HUDEP-2 (cell line): ENCODE data around the gene TMEM41A.
"Not testable (repeated sequence)": the region's sequence is repeated elsewhere in the genome, so short reads cannot be mapped to it uniquely, and the experiment has no call there.

Experiments
- DNase-seq, 76 experiments: peaks; one replicate each; lab custom pipeline; 2025; ENCODE audit not compliant: unreplicated experiment in 76 of 76; lab: John Stamatoyannopoulos, UW

TMEM41A gene

DNA sequence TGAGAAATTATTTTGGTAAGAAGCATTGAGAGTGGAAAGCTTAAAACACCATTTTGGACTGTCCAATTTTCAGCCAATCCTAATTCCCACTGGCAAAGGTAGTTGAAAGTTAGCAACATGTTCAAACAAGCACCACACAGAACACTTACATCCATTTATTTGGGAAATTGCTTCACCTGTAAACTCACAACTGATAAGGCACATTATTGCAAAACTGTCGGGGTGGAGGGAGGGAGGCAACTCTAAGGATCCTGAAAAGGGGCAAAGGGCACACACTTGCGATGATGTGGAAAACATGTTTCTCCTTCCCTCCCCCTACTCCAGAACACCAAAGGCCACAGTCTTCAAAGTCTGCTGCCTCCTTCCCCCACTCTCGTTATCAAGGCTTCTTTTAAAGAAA lies 9.4 kb downstream of the TMEM41A start:
- no peak for DNase-seq

DNA sequence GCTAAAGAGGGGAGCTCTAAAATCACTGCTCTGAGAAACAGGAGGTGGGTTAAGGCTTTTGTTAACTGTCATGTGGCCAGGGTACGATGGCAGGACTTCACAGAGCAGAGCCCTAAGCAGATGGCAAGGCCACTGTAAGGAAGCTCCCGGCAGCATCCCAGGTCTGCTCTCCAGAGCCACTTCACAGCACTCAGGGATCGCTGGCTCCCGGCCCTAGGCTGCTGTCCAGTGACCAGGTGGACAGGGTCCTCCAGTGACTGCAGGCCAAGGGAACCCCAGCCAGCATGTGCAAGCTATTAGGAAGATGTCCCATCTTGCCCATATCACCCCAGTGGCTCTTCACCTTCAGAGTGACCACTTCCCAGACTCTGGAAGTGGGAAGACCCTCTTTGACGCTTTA lies 10.4 kb downstream of the TMEM41A start:
- no peak for DNase-seq

DNA sequence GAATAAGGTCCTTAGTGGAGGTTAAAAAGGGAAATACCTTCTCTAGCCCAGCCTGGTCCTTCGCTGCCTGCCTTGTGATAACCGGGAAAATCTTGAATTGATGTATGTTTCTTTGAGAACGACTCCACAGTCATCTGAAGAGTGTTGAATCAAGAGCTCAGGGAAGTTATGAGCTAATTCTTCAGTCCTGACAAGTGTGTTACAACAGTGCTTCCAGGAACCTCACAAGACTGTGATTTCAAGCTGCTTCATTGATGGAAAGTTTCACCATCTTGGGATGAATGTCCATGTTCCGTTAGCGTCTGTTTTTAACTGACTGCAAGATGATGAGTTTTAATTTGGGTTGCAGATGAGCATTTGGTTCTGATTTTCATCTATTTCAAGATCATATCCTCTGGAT lies 12.4 kb downstream of the TMEM41A start:
- DNase-seq, result no peak

DNA sequence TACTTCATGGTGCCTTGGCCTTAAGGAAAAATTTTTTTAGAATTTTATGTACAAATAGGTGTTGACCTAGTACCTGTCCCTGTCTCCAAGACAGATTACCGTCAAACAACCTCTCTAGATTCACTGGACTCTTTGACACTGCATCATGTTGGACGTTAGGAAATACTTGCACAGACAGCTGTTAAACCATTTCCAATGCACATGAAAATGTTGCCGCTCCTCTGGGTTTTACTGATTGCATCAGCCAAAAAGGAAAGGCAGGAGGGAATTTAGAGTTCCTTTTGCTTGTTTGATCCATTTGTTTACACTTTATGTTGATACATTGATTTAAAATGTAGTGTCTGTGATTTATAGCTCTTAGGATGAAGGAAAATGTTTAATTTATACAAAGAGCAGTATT lies 14.5 kb downstream of the TMEM41A start:
- DNase-seq, result no peak

DNA sequence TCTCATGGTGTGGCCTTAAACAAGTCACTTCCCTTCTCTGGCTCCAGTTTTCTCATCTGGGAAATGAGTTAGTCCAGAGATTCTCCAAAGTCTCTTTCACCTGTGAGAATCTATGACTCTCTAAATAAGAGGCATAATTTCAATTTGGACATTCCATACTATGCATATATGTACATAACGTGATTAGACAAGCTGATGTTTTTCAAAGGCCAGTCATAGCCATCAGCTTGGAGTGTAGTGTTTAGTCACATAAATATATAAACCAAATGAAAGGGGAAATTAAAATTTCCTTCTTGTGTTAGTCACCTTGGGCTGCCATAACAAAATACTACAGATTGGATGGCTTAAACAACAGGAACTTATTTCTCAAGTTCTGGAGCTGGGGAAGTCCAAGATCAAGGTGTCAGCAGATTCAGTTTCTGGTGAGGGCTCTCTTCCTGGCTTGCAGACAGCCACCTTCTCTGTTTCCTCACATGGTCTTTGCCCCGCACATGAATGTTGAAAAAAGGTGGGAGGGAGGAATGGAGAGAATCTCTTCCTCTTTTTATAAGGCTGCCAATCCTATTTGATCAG lies 19.4 kb downstream of the TMEM41A start:
- no peak for DNase-seq

DNA sequence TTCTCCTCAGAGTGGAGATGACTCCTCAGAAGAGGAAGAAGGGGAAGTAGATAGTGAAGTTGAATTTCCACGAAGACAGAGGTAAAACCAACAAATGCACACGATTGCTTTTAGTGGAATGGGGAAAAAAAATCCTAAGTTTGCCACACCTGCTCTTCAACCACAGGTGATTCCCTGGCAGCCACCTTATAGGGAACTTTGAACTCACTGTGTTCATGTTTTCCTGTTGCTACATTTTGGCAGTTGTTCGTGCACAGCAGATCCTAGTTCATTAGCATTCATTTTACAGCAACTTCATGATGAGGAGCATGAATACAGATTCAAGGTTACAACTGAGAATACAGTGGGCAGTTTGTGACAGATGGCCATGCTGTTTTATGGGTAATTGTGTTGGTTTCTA lies 21.5 kb downstream of the TMEM41A start:
- no peak for DNase-seq

DNA sequence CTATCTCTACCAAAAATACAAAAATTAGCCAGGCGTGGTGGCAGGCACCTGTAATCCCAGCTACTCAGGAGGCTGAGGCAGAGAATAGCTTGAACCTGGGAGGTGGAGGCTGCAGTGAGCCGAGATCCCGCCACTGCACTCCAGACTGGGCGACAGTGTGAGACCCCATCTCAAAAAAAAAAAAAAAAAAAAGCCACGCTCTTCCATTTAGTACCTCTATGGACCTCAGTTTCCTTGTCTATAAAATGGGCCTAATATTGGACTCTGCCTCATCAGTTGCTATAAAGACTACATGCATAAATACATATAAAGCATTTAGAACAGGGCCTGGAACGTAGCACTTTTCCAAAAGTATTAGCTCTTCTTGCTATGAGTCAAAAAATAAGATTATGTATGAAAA lies 23.9 kb downstream of the TMEM41A start:
- not testable (repeated sequence) for DNase-seq

DNA sequence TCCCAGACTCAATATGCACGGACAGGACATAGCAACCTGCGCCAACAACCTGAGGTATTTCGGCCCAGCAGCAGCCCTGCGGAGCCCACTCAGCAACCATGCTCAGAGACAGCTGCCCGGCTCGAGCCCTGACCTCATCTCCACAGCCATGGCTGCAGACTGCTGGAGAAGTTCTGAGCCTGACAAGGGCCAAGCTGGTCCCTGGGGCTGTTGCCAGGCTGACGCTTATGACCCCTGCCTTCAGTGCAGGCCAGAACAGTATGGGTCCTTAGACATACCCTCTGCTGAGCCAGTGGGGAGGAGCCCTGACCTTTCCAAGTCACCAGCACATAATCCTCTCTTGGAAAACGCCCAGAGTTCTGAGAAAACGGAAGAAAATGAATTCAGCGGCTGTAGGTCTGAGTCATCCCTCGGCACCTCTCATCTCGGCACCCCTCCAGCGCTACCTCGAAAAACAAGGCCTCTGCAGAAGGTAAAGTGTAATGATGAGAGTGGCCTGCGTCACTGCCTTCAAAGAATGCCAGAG lies 25.5 kb downstream of the TMEM41A start:
- DNase-seq, result peak in 2 of 76 experiments; percentile 13 to 60

DNA sequence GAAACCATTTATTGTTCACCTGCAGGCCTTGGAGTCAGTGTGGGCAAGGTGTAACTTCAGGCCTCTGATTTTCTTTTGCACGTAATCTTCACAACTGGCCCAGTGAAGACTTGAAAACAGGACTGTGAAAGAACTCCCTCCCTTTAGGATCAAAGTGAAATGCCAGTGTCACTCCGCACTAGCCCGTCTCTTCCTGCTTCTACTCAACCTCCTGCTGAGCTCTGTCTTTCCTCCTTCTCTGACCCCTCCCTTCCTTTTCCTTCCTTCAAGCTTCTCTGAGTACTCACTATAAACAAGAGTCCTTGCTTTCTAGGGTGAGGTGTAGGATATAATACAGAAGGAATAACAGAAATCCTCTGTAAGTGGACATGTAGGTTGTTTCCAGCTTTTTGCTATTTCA lies 28.5 kb downstream of the TMEM41A start:
- DNase-seq, result no peak

DNA sequence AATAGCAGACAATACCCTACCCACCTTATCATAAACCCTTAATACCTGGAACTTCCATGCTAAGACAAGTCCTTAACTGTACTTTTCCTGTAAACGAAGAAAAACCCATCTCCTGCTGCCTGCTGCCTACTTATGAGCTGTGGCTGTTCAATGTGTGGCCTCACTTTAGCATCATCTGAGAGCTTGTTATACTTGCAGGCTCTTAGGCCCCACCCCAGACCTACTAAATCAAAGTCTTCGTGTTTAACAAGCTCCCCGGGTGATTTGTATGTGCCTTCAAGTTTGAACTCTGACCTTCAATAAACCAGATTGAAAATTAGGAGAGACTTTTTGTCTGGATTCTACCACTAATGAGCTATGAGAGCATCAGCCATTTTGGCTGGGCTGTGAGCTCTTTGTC lies 29.3 kb downstream of the TMEM41A start:
- no peak for DNase-seq

DNA sequence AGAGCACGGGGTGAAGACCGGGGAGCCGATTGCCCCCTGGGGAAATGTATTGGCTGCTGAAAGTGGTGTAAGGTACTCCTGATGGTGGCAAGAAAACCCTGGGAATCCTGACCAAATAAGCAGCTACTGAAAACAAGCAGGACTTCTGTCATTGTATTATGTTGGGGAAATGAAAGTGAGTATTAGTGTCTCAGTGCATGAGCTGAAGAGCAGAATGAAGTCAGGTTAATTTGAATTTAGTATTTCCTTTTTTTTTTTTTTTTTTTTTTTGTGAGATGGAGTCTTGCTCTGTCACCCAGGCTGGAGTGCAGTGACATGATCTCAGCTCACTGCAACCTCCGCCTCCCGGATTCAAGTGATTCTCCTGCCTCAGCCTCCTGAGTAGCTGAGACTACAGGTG lies 32.7 kb downstream of the TMEM41A start:
- DNase-seq, result not testable (repeated sequence)

DNA sequence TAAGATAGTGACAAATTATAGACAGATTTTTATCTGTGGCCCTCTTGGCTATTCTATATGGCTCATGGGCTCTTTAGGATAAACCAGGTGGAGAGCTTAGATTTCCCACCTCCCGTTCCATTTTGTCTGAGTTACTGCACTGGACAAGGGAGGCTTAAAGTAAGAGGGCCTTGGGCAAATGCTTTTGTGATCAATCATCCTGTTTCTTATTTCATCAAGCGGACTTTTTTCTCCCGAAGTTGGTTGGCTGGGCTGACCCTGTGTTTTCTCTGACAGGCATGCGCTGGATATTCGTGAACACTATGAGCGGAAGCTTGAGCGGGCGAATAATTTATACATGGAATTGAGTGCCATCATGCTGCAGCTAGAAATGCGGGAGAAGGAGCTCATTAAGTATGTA lies 33.4 kb downstream of the TMEM41A start:
- DNase-seq, result no peak

DNA sequence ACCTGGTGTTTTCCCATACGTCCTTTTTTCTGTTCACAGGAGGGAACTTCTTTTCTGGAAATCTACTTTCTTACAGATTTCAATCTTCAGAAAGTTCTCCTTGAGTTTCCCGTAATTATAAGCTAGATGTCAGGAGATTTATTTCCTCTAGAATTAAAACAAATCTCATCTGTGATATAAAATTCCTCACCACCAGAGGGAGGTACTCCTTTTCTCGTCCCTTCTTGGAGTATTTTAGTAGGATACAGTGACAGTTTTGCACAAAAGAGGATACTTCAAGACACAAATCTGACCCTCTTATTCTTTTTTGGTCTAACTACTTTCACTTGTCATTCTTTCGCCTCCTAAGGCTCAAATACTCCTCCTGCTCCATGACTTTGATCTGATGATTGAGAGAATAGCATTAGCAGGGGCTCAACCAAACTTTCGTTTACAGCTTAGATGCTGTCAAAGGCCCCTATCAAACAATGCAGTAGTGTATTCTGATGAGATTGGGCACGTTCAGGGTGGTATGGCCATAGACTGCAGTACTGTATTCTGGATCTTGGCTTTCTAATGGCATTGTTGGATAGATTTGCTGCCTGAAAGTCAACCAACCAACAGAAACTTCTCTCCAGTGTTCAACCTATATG lies 38.0 kb downstream of the TMEM41A start:
- no peak for DNase-seq

DNA sequence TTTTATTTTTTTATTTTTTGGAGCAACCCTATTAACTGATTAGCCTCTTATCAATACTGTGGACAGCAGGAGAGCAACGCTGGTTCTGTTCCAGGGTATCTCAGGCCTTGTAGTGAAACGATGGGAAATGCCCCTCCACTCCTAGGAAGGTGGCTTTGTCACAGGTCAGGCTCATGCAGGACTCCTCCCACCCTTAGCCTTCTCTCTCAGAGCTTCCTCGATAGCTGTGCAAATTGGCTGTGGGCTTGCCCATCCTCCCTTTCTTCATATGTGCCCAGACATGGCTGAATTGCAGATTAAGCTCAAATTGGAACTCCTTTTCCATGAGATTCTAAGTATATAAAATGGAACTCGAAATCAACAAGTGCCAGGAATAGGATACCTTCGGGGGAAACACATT lies 38.5 kb downstream of the TMEM41A start:
- no peak for DNase-seq

DNA sequence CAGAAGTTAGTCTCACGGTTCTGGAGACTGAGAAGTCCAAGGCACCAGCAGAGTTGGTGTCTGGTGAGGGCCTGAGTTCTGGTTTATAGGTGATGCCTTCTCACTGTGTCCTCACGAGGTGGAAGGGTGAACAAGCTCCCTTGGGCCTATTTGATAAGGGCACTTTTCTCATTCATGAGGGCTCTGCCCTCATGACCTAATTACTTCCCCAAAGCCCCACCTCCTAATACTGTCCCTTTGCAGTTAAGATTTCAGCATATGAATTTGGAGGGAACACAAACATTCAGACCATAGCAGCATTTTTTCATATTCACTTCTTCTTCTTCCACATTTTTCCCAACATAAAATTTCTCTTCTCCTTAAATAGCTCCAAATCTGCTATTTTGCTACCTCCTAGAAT lies 41.5 kb downstream of the TMEM41A start:
- no peak for DNase-seq

DNA sequence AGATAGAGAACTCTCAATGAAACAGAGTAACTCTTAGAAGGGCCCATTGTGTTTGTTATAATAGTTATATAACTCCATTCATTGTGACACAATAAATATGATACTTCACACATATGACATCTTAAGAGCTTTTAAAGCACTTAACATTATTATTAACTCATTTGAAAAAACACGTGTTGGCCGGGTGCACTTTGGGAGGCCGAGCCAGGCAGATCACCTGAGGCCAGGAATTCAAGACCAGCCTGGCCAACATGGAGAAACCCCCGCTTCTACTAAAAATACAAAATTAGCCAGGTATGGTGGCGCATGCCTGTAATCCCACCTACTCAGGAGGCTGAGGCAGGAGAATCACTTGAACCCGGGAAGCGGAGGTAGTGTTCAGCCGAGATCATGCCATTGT lies 47.4 kb downstream of the TMEM41A start:
- DNase-seq, result not testable (repeated sequence)

DNA sequence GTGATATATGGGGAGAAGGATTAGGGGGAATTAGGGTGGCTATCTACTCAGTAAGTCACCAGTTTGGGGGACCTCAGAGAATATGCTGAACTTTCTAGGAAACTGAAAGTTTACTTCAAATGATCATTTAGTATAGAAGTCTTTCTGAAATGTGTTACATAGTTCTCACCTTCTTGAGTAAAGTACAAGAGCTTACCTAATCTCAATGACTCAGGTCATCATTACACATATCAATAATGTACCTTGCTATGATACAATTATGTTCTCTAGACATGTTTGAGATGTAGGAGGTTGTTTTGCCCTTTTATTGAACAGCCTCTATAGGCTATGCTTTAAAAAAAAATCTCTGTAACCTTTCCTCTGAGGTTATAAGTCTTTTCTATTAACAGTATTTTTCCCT lies 50.7 kb downstream of the TMEM41A start:
- no peak for DNase-seq

DNA sequence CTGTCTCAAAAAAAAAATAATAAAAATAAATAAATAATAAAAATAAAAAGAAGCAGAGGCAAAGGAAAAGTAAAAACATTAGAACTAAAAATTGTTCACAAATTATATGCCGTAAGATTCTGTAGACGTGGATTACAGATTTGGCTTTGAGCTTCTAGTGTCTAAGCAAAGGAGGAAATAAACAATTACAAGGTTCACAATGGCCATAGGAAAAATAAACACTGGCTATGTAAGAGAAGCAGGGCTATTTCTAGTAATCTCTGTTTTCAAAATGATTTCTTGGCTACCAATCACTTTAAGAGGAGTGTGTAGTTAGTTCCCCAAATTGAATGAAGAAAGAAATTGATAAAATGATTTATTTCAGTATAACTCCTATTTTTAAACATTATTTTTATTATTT lies 54.5 kb downstream of the TMEM41A start:
- DNase-seq, result no peak

DNA sequence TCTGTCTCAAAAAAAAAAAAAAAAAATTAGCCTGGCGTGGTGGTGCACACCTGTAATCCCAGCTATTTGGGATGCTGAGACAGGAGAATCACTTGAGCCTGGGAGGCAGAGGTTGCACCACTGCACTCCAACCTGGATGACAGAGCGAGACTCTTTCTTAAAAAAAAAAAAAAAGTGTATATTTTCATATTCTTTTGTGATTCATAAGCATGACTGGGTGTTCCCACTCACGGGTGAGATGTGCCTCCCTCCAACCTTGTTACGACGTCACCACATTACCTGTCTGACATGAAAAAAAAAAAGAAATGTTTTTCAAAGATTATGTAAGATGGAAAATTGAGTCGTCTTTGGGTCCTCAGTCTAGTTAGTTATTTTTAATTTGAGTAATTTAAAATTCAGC lies 56.8 kb downstream of the TMEM41A start:
- no peak for DNase-seq

DNA sequence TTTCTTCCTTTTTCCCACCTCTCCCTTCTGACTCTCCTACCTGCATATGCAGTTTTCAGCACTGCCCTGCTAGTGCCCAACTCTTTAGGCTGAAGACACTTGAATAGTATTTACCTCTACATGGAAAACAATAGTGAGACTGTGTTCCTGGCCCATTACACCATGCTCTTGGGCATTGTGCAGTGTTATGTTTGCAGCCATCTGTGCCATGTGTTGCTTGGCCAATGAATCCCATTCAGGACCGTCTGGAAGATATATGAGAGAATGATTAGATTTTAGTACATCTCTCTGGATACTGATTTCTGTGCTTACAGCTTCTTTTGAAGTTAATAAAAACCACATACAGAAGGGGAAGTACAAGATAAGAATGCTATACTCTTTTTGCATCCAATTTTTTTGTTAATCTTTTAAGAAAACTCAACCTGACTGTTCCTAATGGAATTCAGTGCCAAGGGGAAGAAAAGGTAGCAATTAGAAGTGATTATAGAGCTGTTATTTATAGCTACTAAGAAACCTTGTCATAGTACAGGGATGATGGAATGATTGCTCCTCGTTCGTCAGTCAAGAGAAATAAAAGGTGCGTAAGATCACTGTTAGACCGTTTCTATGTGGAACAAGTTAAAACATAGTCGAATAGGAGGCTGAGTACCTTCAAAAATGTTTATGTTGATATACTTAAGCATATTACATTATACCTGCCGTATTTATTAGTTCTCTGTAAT lies 58.9 kb downstream of the TMEM41A start:
- DNase-seq, result no peak
